Stimulated activated CD8-positive, alpha-beta memory T cell treated with anti-CD3 and anti-CD28 coated beads, Interleukin-7, amount 100 ng/mL, for 48 hours (primary cell): ENCODE results near the gene KLHL4.
"Not testable (repeated sequence)": the region's sequence is repeated elsewhere in the genome, so short reads cannot be mapped to it uniquely, and the experiment has no call there.

Source experiments
- DNase-seq, 2 donors: peaks; one replicate each; pipeline ENCODE4 v3.0.0-alpha.2; 2020; ENCODE audit warnings: low read depth in 1 of 2; ENCODE audit errors: extremely low read depth in 1 of 2

Gene KLHL4

DNA sequence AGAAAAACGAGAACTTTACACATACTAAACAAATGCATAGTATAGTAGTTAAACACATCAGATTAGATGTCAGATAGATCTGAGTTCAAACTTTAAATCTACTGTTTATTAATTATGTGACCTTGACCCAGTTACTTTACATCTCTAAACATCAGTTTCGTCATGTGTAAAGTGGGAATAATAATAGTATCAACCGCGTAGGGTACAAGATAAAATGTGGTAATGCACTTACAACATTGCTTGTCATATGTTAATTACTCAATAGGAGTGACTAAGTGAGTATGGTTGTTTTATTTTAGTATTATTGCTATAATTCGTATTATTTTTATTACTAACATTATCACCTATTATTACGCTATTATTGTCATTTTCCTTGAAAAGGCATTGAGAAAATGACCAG is 144.2 kb downstream of the KLHL4 start:
- DNase-seq, result no peak

GRCh38 chrX:87663421-87663820 is 145.8 kb downstream of the KLHL4 start:
- no peak for DNase-seq

- no peak for DNase-seq
Observed at GRCh38 chrX:87664381-87664780, 146.8 kb downstream of the KLHL4 start.

GRCh38 chrX:87679849-87680248 is 162.2 kb downstream of the KLHL4 start:
- no peak for DNase-seq

DNA sequence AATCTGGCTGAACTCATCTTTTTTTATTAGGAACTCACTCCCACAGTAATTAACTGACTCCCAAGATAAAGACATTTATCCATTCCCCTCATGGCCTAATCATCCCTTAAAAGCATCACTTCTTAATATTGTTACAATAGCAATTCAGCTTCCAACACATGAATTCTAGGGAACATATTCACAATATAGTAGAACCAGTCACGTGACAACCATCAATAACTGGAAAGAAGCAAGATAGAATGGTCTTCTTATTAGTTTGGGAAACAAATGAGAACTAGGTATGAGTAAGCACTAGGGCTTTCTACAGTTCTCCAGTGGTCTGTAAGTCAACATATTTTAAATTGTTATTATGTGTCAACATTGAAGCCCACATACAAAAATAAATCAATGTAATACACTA is 170.1 kb downstream of the KLHL4 start:
- DNase-seq, result no peak

DNA sequence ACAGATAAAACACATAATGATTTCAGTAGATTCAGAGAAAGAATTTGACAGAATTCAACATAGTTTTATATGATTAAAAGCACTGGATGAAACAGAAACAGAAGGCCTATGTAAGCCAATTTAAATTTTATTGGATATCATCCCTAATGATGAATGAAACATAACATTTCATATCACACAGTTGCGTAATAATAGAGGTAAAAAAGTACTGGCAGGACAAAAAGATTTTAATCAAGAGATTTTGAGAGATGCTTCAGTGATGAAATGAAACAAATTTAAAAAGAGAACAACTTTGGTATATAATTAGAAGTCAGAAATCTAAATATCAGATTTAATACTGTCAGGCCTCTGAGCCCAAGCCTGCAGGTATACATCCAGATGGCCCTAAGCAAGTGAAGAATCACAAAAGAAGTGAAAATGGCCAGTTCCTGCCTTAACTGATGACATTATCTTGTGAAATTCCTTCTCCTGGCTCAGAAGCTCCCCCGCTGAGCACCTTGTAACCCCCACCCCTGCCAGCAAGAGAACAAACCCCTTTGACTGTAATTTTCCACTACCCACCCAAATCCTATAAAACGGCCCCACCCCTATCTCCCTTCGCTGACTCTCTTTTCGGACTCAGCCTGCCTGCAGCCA is 170.6 kb downstream of the KLHL4 start:
- DNase-seq, result not testable (repeated sequence)

- DNase-seq, result not testable (repeated sequence)
Observed at GRCh38 chrX:87689218-87689617, 171.6 kb downstream of the KLHL4 start.

DNA sequence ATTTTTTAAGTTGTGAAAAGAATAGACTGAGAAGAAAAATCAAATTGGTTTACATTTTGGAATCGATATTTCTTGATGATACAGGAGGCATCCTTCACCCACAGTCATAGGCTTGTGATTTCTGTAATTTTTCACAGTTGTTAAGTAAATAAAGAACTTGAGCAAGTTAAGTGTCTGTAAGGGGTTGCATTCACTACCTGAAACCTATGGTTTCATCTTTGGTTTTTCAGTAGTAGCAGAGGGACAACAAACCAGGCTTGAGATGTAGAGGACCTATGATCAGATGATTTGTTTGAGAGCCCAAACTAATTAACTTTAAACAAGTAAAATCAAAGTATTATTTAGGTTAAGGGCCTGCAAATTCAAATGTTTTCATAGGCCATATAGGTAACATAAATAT is 175.6 kb downstream of the KLHL4 start:
- no peak for DNase-seq

GRCh38 chrX:87697409-87697808 is 179.8 kb downstream of the KLHL4 start:
- DNase-seq, result no peak

DNA sequence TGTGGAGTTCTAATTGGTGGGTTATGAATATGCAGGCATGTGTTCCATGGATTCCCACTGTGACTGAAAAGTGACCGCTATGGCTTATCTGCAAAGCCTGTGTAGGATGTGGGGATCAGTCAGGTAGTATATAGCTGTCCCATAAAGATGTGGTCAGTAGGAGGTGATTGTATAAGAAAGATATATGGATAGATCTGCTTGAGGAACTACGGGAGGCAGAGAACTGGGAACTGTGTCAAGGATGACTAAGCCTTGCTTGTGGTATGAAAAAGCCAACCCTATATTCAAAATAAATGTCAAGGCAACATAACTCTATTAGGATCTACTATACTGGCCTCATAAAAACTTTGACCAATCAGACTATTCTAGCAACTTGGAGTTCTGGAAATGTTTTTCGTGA is 185.2 kb downstream of the KLHL4 start:
- DNase-seq, result no peak

- DNase-seq, result not testable (repeated sequence)
Observed at GRCh38 chrX:87703469-87703868, 185.9 kb downstream of the KLHL4 start.

- DNase-seq, result no peak
Observed at GRCh38 chrX:87706134-87706533, 188.5 kb downstream of the KLHL4 start.

GRCh38 chrX:87710580-87710979 is 193.0 kb downstream of the KLHL4 start:
- DNase-seq, result no peak
